ENCODE measurements around the gene ZMYM1.
A peak's percentile ranks its signal among the peaks of the same experiment; 100 is the strongest.
"Not testable (repeated sequence)": the region's sequence is repeated elsewhere in the genome, so short reads cannot be mapped to it uniquely, and the experiment has no call there.

ZMYM1 gene

DNA sequence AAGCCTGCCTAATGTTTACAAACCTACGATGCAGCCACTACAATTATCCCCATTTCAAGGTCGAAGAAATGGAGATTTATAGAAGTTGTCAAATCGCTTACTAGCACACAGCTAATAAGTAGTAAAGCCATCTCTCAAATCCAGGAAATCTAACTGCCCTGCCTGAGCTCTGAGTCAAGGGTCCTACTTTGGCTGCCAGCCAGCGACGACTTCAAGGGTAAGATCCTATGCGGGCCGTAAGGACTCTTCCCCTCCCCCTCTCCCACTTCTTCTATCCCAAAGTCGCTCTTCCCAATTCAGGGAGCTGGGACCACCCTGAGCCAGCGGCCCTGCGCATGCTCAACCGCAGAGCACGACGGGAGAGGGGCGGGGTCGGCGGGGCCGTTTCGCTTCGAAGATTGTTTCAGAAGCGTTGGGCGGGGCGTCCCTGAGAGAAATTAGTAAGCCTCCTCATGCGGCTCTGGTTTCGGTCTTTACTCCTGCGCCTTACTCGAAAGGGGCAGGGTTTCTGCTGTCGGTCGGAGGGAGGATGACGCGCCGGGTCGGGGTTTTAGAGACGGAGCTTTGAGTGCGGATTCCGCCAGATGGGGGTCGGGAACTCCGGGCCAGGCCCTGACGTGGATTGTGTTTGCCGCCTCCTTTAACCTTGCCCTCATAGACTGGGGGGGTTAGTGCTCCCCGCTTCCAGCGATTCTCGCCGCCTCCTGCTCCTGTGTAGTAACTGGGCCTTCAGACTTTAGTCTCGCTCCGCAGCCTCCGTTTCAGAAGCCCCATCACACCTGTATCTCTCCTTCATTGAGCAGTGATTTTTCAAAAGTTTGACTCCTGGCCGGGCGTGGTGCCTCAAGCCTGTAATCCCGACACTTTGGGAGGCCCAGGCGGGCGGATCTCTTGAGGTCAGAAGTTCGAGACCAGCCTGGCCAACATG lies at the start of gene ZMYM1:
ZMYM1 (plus strand) TSS at position 383 of the 928 bp plus-strand sequence. CDS start 14,603 bp downstream, outside the sequence.
- peak; percentile 57 to 80 (median 69) for DNase-seq (ENCODE audit: low read depth in 2 of 3, low spot score in 2 of 3)

DNA sequence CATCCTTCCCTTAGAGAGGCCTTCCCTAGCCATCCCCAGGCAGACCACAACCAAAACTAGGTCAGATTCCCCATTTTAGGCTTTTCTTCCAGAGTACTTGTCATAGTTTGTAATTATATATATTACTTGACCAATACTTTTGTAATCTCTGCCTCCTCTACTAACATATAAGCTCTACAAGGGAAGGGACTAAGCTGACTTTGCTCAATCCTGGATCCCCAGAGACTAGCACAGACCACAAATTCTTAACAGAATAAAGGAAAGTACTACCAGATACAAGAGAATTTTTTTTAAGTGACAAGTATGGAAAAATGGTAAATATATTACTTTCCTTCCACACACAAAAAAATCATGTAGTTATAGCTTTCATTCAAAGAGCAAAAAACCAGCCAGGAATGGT lies 49.4 kb upstream of the ZMYM1 start:
- DNase-seq (ENCODE audit: low read depth in 2 of 3, low spot score in 2 of 3), result no peak

DNA sequence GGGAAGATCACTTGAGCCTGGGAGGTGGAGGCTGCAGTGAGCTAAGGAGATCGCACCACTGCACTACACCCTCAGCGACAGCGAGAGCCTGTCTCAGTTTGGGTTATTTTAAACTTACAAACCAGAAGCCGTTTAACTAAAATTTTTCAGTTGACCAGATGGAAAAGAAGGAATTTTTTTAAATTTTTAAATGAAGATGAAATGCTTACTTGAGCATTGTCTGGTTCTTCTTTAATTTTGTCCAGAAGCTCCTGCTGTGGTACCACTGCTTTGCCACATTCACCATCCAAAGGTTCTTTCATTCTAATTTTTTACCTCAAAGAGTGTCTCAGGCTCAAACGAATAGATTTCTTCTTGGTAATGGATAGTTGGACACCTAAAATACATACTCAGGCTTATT lies 48.8 kb upstream of the ZMYM1 start:
- DNase-seq (ENCODE audit: low read depth in 2 of 3, low spot score in 2 of 3), result no peak

DNA sequence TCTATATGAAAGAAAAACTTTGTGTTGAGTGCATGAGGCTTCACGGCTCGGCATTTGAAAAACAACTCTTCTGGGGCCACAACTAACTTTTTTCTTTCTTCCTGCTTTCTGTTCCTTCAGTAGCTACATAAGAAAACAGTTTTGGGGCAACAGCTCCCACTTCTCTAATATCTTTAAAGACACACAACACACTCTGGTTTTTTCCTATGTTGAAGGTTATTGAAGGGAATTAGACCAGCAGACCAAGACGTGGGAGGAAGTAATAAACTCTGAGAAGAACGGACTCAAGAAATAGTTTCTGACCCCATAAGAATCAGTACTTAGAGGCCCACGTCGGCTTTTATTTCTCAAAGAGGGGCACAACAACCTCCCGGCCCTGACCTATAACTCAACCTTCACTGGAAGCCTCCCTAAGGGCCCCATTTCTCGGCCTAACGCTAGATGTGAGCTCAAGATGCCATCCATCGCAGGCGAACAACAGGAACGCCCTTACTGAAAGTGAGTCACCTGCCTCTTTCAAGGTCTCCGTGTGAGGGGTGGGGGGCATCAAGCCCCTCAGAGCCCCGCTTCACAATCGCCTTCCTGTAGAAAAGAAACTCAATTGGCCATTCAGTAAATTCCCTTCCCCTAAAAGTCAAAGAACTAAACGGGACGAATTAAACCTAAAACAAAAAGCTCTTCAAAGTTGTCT lies 48.3 kb upstream of the ZMYM1 start:
- peak in 2 of 3 experiments; percentile 16 to 31 for DNase-seq (ENCODE audit: low read depth in 2 of 3, low spot score in 2 of 3)

DNA sequence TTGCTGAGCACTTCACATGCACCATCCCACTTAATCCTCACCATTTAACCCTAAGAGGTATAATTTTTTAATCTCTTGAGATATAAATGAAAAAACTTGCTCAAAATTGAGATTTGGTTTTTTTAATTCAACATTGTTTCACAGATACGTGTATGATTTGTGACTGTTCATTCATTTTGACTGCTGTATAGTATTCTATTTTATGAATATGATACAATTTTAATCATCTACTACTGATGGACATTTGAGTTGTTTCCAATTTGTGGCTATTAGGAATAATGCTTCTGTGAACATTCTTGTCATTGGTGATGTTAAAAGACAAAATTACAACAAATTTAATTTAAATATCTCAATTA lies 46.8 kb upstream of the ZMYM1 start:
- no peak for DNase-seq (ENCODE audit: low read depth in 2 of 3, low spot score in 2 of 3)

DNA sequence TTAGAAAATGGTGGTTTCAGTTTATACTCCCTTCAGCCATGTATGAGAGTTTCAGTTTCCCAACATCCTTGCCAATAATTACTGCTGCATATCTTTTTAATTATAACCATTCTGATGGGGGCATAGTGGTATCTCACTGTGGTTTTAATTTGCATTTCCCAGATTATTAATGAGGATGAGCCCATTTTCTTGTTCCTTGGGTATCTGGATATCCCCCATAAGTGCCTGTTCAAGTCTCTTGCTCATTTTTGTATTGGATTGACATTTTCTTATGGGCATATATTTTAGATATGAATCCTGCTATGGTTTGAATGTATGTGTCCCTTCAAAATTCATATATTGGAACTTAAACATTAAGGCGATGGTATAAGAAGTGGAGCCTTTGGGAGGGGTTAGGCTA lies 45.8 kb upstream of the ZMYM1 start:
- no peak for DNase-seq (ENCODE audit: low read depth in 2 of 3, low spot score in 2 of 3)

DNA sequence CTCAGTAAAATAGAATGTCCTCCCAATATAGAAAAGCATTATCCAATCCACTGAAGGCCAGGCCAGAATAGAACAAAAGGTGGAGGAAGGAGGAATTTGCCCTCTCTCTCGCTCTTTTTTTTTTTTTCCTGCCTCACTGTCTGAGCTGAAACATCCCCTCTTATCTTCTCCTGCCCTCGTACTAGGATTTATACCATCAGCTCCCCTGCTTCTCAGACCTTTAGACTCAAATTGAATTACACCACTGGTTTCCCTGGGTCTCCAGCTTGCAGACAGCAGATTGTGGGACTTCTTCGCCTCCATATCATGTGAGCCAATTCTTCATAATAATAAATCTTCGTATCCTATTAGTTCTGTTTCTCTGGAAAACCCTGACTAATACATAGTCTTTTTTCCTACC lies 42.6 kb upstream of the ZMYM1 start:
- no peak for DNase-seq (ENCODE audit: low read depth in 2 of 3, low spot score in 2 of 3)

DNA sequence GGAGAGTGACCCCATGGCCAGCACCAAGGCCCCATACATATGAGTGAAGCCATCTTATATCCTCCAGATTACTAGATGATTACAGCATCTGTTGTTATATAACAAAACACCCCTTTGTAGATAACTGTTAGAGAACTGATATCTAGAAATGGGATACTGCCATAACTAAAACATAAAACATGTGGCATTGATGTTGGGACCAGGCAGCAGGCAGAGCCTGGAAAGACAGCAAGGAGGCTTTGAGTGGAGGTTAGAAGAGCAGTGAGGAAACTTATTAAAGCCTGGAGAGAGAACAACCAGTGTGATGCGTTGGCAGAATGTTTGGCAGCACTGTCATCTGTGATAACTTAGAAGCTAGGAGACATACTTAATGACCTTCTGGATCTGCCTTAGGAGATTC lies 42.0 kb upstream of the ZMYM1 start:
- DNase-seq (ENCODE audit: low read depth in 2 of 3, low spot score in 2 of 3), result no peak

DNA sequence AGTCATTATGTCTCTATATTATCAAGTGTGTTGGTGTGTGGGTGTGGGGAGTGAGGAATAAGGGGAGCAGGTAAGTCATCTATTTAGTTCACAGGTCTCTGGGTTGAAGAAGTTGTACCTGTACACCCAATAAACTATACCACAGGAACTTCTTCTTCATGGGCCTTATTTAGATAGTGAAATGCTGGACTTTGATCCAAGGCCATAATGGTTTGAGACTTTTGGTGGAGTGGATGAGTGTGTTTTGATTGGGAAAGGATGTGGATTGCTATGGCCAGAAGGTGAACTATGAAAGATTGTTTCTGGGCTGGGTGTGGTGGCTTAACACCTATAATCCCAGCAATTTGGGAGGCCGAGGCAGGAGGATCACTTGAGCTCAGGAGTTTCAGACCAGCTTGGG lies 40.5 kb upstream of the ZMYM1 start:
- DNase-seq (ENCODE audit: low read depth in 2 of 3, low spot score in 2 of 3), result no peak

DNA sequence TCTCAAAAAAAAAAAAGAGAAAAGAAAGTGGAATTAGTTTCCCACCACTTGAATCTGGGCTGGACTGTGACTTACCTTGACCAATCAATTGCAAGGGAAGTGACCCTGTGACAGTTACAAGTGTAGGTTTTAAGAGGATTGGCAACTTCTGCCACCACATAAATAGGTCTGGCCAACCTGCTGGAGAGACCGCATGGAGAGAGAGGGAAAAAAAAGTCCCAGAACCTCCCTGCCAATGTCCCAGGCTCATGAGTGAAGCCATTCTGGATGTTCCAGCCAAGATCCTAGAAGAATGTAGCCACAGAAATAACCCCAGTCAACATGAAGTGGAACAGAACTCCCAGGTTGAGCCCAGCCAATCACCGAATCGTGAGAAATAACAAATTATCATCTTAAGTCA lies 35.7 kb upstream of the ZMYM1 start:
- no peak for DNase-seq (ENCODE audit: low read depth in 2 of 3, low spot score in 2 of 3)

DNA sequence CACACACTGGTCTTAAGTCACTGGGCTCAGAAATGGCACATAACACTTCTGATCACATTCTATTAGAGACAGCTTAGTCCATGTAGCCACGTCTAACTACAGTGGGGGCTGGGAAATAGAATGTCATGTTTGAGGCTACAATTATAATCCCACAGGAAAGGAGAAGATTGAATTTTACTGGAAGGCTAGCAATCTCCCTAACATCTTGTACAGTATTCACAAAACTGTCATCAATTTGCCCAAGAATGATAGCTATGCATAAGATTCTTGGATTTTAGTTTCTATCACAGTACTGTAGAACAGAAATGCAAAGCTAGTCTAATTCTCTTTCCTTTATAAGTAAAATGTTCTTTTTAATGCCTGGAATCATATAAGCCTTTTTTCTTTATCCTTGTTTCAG lies 34.8 kb upstream of the ZMYM1 start:
- no peak for DNase-seq (ENCODE audit: low read depth in 2 of 3, low spot score in 2 of 3)

DNA sequence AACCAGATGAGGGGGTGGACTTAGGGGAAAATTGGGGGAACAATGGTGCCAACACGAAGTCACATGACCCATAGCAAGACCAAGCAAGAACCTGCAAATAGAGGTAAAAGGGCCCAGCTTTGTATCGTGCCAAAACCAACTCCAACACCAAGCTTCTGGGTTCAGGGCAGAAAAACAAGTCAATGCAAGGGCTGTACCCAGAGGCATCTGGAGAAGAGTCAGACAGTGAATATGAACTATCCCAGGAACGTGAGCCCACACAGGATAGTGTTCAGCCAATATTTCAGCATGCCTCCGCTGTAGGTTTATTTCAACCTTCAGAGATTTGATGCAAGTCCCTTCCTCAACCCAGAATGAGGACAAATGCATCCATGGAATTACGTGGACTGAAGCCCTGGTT lies 32.5 kb upstream of the ZMYM1 start:
- no peak for DNase-seq (ENCODE audit: low read depth in 2 of 3, low spot score in 2 of 3)

DNA sequence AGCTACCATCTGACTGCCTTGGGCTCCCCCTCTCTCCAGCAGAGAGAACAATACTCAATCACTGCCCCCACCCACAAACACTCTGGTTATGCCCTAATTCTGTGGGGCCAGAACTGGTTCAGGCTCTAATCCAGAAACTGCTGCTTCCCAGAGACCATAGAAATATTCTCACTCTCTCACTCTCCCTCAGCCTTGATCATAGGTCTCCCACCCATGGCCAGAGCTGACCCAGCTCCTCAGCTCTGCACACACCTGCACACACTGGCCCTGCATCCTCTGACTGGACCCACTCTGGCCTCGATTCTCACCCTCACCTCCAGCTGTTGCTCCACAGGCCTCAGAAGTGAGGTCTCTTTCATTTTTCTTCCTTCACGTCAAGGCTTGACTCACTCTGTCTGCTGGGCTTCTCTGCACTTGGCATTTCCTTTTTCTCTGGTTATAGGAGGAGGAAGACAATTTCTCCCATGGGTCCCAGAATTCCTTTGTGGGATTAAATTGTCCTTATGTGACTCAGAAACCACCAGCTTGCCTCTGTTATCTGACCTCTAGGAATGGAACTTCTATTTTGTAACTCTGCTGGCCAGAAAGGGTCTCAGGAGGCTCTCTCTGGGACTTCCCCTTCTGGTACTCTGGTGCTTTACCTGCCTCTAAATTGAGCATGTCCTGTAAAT lies 31.9 kb upstream of the ZMYM1 start:
- no peak for DNase-seq (ENCODE audit: low read depth in 2 of 3, low spot score in 2 of 3)

DNA sequence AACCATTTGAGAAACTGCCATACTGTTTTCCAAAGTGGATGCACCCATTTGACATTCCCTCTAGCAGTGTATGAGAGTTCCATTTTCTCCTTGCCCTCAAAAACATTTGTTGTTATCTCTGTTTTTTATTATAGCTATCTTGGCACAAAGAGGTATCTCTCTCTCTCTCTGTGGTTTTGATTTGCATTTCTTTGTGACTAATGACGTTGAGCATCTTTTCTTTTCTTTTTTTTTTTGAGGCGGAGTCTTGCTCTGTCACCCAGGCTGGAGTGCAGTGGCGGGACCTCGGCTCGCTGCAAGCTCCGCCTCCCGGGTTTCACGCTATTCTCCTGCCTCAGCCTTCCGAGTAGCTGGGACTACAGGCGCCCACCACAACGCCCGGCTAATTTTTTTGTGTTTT lies 30.1 kb upstream of the ZMYM1 start:
- DNase-seq (ENCODE audit: low read depth in 2 of 3, low spot score in 2 of 3), result no peak

DNA sequence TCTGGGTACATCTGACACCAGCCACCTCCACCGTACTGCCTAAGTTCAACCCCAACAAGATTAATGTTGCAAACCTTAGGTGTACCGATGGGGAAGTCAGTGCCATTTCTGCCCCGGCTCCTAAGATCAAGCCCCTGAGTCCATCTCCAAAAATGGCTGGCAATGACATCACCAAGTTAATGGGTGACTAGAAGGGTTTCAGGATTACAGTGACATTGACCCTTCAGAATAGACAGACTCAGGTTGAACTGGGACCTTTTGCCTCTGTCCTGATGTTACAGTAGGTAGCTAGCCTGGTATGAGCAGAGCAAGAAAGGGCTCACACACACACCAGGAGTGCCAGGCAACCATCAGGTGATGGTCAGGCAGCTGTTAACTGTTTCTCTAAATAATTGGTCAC lies 25.8 kb upstream of the ZMYM1 start:
- no peak for DNase-seq (ENCODE audit: low read depth in 2 of 3, low spot score in 2 of 3)

DNA sequence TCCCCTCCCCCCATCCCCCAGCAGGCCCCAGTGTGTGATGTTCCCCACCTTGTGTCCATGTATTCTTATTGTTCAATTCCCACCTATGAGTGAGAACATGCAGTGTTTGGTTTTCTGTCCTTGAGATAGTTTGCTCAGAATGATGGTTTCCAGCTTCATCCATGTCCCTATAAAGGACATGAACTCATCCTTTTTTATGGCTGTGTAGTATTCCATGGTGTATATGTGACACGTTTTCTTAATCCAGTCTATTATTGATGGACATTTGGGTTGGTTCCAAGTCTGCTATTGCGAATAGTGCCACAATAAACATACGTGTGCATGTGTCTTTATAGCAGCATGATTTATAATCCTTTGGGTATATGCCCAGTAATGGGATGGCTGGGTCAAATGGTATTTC lies 24.9 kb upstream of the ZMYM1 start:
- not testable (repeated sequence) for DNase-seq (ENCODE audit: low read depth in 2 of 3, low spot score in 2 of 3)

DNA sequence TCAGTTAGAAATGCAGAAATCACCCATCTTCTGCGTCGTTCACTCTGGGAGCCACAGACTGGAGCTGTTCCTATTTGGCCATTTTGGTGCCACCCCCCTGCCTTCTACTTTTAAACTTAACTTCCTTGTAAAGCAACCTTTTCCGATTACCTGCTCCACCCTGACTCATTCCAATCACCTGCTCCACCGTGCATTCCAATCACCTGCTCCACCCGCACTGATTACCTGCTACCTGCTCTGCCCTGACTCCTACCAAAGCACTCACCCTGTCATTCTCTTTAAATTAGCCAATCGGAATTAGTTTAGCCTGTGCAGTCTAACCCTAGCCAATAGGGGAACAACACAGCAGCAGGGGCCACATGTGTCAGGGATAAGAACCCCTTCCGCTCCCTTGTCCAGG lies 20.9 kb upstream of the ZMYM1 start:
- not testable (repeated sequence) for DNase-seq (ENCODE audit: low read depth in 2 of 3, low spot score in 2 of 3)

DNA sequence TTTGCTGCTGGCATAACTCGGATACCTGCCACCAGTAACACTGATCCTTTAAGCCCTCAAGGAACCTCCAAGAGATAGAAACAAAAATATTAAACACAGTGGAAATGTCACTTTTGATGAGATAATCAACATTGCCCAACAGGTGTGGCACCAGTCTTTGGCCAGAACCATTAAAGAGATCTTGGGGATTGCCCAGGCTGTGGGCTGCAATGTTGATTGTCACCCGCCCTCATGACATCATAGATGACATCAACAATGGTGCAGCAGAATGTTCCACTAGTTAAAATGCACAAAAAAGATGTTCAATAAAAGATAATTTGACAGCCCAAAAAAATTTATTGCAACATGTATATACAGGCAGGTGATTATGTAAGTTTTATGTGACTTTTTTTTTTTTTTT lies 20.2 kb upstream of the ZMYM1 start:
- DNase-seq (ENCODE audit: low read depth in 2 of 3, low spot score in 2 of 3), result no peak

DNA sequence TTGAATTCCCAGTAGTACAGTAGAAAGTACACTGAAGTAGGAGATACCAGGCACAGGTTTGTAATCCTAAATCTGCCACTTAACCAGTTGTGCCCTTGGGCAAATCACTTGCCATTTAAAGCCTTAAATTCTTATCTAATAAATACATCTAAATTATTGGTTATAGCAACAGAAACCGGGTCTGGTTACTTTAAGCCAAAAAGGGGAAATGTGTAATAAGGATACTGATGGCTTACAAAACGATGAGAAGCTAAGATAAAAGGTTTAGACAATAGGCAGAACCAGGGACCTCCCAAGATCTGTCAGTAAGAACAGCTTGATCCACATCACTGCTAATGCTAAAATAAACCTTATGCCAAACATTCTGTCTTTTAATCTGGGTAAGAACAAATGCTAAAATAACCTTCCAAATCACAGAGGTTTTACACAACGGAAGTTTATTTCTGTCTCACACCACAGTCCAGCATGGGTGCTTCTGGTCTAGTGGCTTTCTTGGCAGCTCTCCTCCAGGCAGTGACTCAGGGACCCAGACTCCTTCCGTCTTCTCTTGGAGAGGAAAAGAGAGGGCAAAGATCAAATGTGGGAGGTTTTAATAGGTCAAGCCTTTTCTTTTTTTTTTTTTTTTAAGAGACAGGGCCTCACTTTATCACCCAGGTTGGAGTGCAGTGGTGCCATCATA lies 16.5 kb upstream of the ZMYM1 start:
- no peak for DNase-seq (ENCODE audit: low read depth in 2 of 3, low spot score in 2 of 3)

DNA sequence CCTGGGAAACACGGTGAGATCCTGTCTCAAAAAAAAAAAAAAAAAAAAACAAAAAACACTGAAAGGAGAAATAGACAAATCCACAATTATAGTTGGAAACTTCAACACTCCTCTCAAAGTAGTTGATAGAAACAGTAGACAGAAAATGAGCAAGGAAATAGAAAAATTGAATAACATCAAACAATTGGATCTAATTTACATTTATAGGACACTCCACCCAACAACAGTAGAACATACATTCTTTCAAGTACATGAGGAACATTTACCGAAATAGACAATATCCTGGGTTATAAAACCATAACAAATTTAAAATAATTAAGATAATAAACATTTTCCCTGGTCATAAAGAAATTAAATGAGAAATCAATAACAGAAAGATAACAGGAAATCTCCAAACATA lies 14.9 kb upstream of the ZMYM1 start:
- no peak for DNase-seq (ENCODE audit: low read depth in 2 of 3, low spot score in 2 of 3)

DNA sequence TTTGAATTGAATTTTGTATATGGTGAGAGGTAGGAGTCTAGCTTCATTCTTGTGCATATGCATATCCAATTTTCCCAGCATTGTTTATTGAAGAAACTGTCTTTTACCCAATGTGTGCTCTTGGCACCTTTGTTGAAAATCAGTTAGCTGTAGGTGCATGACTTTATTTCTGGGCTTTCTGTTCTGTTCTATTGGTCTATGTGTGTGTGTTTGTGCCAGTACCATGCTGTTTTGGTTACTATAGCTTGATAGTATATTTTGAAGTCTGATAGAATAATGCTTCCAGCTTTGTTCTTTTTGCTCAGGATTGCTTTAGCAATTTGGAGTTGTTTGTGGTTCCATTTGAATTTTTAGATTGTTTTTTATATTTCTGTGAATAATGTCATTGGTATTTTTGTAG lies 9.4 kb upstream of the ZMYM1 start:
- DNase-seq (ENCODE audit: low read depth in 2 of 3, low spot score in 2 of 3), result no peak

Data from activated CD8-positive, alpha-beta memory T cell treated with anti-CD3 and anti-CD28 coated beads for 48 hours (primary cell).